Breast epithelium (tissue), 3 donors: ENCODE data around the gene GPR62.

Source experiments
- CTCF ChIP-seq, 3 donors: fragments of 450-650 bp; IDR thresholded peaks; one replicate each; pipeline ENCODE4 v1.5.1; 2016 to 2017; ENCODE audit warnings: antibody characterized with exemption in 3 of 3, mild to moderate bottlenecking in 3 of 3, moderate library complexity in 3 of 3
- POLR2A ChIP-seq: fragments of 450-650 bp; IDR thresholded peaks from one replicate; pipeline ENCODE4 v1.6.1; 2016; ENCODE audit warnings: antibody characterized with exemption, mild to moderate bottlenecking, moderate library complexity
- POLR2AphosphoS5 ChIP-seq, 3 donors: sonication (generic); formaldehyde crosslinking; IDR thresholded peaks; one replicate each; pipeline ENCODE4 v1.6.1; 2017; ENCODE audit warnings: antibody characterized with exemption in 3 of 3

DNA sequence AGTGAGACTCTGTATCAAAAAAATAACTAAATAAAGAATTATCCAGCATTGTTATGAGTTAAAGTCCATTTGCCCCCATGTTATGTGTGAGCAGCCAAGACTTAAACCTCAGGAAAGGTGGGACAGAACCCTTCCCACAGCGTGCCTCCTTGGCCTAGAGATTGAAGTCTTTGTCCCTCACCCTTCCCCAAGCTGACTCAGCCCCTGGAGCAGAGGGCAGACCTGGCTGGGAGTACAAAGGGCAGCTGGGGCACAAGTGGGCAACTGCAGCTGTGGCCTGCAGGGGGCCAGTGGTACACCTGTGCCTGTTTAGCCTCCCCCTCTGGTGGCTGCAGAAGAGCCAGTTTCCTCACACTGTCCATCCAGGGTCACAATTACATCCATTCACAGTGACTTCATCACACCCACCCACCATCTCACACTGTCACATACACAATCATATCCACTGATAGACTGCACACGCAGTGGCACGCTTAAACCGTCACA is 27.2 kb downstream of the GPR62 start:
- TF ChIP-seq CTCF (IDR thresholded peaks at IDR 0.05) (peak in 2 of 3 donors; percentile 35 to 36), POLR2A (no peak), POLR2AphosphoS5 (IDR thresholded peaks at IDR 0.05) (no peak)
